Activated B cell treated with CpG ODN at 0.5 μM for 24 hours (primary cell): ENCODE data around the gene IGLON5. TPM values are rescaled to one million over a fixed set of nuclear protein-coding genes. Genes with fewer than 3 reads are reported as not detected.

ENCODE experiments used
- ATAC-seq: fragments of 200-7000 bp; cut with Tn5 transposase; one replicate; pipeline ENCODE4 v1.10.0; 2021; ENCODE audit warnings: low read depth, mild to moderate bottlenecking, moderate library complexity
- CTCF ChIA-PET: fragments of 350-600 bp; sonication (Branson Sonifier 250); formaldehyde crosslinking; loops from one replicate; lab custom pipeline; 2021; ENCODE audit warnings: antibody characterized with exemption; lab: Charles Lee
- POLR2A ChIA-PET: fragments of 350-600 bp; sonication (Branson Sonifier 250); formaldehyde crosslinking; loops from one replicate; lab custom pipeline; 2021; ENCODE audit warnings: antibody characterized with exemption; lab: Charles Lee
- DNase-seq: peaks from one replicate; pipeline ENCODE4 v3.0.0; 2022
- H3K27ac Mint-ChIP-seq: one replicate; pipeline ENCODE4 v1.8.0; 2020; ENCODE audit warnings: mixed read lengths
- H3K27me3 Mint-ChIP-seq: one replicate; pipeline ENCODE4 v1.8.0; 2021; ENCODE audit warnings: mixed read lengths
- H3K36me3 Mint-ChIP-seq: one replicate; pipeline ENCODE4 v1.8.0; 2021; ENCODE audit warnings: low read depth, mixed read lengths
- H3K4me1 Mint-ChIP-seq: one replicate; pipeline ENCODE4 v1.8.0; 2021; ENCODE audit warnings: mixed read lengths
- H3K4me3 Mint-ChIP-seq: one replicate; pipeline ENCODE4 v1.8.0; 2020; ENCODE audit warnings: mild to moderate bottlenecking, mixed read lengths
- H3K9me3 Mint-ChIP-seq: one replicate; pipeline ENCODE4 v1.8.0; 2020; ENCODE audit warnings: mixed read lengths
- intact Hi-C: fragments of 100-400 bp; cut with micrococcal nuclease; formaldehyde crosslinking; loops from one replicate; pipeline ENCODE4 v1.15.1; 2024
- total RNA-seq: library from RNA; stranded (reverse); gene quantifications from 2 replicates; pipeline ENCODE4 v1.2.3, GENCODE V29; 2022
- TF ChIP-seq, protein P1 (sequence below): fragments of 200-600 bp; IDR thresholded peaks from one replicate; pipeline ENCODE4 v1.8.0; 2022; ENCODE audit warnings: antibody characterized with exemption, mild to moderate bottlenecking

Gene IGLON5
- total RNA-seq, 1 donor from 2014 or later, result not detected

DNA sequence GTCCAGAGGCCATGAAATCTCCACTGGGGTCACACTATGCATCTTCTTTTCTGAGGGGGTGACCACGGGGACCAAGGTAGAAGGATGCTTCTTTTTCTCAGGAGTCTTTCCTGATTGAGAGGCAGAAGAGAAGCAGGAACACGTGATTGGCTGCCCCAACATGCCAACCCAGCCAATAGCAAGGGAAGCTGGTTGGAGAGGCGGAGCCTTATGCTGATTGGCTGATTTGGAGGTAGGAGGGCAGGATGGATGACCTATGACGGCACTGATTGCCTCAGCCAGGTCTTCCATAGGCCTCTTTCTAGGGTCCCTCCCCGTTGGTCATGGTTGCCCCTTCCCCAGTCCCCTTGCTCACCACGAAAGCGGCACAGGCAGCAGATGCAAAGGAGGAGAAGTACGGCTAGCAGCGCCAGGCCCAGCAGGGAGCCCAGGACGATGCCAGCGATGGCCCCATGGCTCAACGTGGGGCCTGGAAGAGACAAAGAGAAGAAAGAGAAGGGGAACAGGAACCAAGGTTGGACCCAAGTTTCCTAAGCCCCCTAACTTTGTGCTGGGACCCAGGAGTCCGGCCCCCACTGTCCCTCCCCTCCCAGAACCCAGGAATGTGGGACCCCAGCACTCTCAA lies 22.5 kb downstream of the IGLON5 start:
- ChIA-PET CTCF (no interaction called here), POLR2A (no interaction called here)
- no peak for ATAC-seq
- Mint-ChIP-seq H3K27me3 (peaks cover 10% of the 10 kb centered on the region), H3K4me3 (no peak overlapping the region), H3K9me3 (no peaks in the 10 kb centered on the region), H3K4me1 (peaks cover 5% of the 10 kb centered on the region), H3K36me3 (peaks cover 9% of the 10 kb centered on the region), H3K27ac (no peak overlapping the region)
- intact Hi-C loops, result no loop called here
- TF ChIP-seq, protein P1, sequence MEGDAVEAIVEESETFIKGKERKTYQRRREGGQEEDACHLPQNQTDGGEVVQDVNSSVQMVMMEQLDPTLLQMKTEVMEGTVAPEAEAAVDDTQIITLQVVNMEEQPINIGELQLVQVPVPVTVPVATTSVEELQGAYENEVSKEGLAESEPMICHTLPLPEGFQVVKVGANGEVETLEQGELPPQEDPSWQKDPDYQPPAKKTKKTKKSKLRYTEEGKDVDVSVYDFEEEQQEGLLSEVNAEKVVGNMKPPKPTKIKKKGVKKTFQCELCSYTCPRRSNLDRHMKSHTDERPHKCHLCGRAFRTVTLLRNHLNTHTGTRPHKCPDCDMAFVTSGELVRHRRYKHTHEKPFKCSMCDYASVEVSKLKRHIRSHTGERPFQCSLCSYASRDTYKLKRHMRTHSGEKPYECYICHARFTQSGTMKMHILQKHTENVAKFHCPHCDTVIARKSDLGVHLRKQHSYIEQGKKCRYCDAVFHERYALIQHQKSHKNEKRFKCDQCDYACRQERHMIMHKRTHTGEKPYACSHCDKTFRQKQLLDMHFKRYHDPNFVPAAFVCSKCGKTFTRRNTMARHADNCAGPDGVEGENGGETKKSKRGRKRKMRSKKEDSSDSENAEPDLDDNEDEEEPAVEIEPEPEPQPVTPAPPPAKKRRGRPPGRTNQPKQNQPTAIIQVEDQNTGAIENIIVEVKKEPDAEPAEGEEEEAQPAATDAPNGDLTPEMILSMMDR, result no peak
- DNase-seq, result no peak

DNA sequence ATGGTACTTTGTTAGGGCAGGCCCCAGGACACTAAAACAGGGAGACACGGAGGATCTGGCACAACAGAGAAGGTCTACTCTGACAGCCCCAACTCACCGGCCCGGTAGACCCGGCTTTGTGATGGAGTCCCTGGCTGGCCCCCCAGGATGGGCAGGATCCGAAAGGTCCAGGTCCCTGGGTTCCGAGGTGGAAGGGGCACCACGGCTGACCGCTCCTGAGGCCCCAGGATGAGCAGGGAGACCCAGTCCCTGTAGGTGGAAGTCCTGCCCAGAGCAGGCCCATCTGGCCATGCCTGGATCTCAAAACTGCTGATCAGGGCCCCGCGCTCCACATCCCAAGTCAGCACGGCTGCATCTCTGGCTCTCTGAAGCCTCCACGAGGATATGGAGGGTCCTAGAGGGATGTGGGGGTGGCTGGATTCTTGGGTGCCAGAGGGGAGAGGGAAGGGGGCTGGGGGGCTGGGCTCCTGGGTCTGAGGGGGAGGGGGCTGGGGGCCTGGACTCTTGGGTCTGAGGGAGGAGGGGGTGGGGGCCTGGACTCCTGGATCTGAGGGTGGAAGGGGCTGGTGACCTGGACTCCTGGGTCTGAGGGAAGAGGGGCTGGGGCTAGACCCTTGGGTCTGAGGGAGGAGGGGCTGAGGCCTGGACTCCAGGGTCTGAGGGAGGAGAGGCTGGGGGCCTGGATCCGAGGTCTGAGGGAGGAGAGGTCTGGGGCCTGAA lies 25.9 kb downstream of the IGLON5 start:
- POLR2A ChIA-PET, result no interaction called here
- no peaks in the 10 kb centered on the region for H3K9me3 Mint-ChIP-seq
- DNase-seq (no peak), ATAC-seq (no peak)
- no peaks in the 10 kb centered on the region for H3K36me3 Mint-ChIP-seq
- CTCF ChIA-PET, result interaction anchor here (0.7 to 2.9 kb wide), 6 partner anchors 71 to 324 kb away, joined by 5 to 17 read pairs (median 6); partner anchors contain the start of gene SIGLEC10
- TF ChIP-seq, protein P1, result no peak
- peaks cover 22% of the 10 kb centered on the region for H3K4me1 Mint-ChIP-seq
- no peaks in the 10 kb centered on the region for H3K27me3 Mint-ChIP-seq
- no peak overlapping the region for H3K4me3 Mint-ChIP-seq
- intact Hi-C loops, result loop anchor here (5.0 kb wide), 1 partner anchor 365 kb away; no protein-coding TSS in a partner anchor
- no peak overlapping the region for H3K27ac Mint-ChIP-seq

DNA sequence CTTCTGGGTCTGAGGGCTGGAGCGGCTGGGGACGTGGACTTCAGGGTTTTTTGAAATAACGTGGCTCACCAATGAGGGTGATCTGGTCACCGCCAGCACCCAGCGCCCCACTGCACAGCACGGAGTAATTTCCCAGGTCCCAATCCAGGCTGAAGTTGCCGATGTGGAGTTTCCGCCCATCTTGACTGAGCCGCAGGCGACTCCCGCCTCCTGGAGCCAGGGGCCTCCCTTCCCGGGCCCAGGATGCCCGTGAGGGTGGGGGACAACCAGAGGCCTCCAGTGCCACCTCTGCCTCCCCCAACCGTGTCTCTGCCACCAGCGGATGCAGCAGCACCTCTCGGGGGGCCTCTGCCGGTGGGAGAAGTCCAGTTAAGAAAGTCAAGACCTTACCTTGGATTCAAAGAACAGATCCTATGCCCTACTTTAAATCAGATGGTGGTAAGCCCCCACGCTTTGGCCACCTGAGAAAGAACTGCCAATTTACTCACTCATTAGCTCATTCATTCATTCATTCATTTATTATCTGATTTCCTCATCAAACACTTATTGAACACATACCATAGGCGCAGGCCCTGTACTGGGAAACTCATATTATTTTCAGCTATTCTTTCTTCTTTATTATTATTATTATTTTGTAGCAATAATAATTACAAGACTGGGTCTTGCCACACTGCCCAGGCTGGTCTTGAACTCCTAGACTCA lies 26.6 kb downstream of the IGLON5 start:
- ATAC-seq (no peak), DNase-seq (no peak)
- Mint-ChIP-seq H3K27me3 (no peaks in the 10 kb centered on the region), H3K36me3 (no peaks in the 10 kb centered on the region), H3K4me1 (peaks cover 29% of the 10 kb centered on the region), H3K9me3 (no peaks in the 10 kb centered on the region), H3K27ac (no peak overlapping the region), H3K4me3 (peak overlapping the region; percentile 91)
- intact Hi-C loops, result loop anchor here (1.0 to 5.0 kb wide), 7 partner anchors 69 to 441 kb away; no protein-coding TSS in a partner anchor
- ChIA-PET POLR2A (interaction anchor here (4.9 kb wide), 1 partner anchor 80 kb away, joined by 49 read pairs; the partner anchor contains the start of gene SIGLEC10), CTCF (interaction anchor here (0.7 to 2.9 kb wide), 10 partner anchors 57 to 323 kb away, joined by 3 to 17 read pairs (median 6); partner anchors contain the start of gene SIGLEC10)
- TF ChIP-seq, protein P1, result no peak

DNA sequence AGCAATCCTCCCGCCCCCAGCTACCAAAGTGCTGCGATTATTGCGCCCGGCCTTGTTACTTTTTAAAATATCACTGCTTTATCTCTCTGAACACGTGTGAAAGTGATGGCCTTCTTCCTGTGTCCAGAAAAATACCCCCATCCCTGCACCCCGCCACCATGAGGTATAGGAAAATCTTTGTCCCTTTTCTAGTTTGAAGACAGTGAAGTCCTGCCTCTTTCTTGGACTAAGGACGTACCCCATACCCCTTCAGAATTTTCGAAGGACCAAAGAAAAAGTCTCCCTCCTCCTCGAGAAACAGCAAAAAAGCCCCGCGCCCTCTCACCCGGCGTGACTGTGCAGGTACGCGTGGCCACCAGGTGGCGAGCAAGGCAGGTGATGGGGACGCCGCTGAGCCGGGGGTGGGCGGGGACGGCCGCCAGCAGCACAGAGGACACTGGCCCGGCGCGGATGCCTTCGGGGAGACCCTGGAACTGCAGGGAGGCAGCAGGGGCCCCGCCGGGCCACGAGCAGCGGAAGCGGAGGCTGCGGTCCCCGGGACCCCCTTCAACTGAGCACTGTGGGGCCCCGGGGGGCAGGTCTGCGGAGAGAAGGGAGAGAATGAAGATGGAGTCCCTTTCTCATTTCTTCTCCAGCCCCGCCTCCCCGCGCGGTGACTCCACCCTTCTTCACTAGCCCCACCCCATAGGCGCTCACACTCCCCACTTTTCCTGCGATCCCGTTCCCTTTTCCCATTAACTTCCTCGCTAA lies 27.3 kb downstream of the IGLON5 start:
- H3K9me3 Mint-ChIP-seq, result no peaks in the 10 kb centered on the region
- H3K4me3 Mint-ChIP-seq, result peak overlapping the region; percentile 91
- no peaks in the 10 kb centered on the region for H3K36me3 Mint-ChIP-seq
- intact Hi-C loops, result loop anchor here (1.0 to 5.0 kb wide), 13 partner anchors 29 to 440 kb away; partner anchors contain the start of gene SIGLEC10
- H3K27ac Mint-ChIP-seq, result peak overlapping the region; percentile 75
- CTCF ChIA-PET, result interaction anchor here (0.7 to 2.9 kb wide), 17 partner anchors 24 to 323 kb away, joined by 3 to 17 read pairs (median 5); partner anchors contain the start of genes ETFB and SIGLEC10
- DNase-seq (peak; percentile 83), ATAC-seq (peak; percentile 64)
- H3K27me3 Mint-ChIP-seq, result no peaks in the 10 kb centered on the region
- TF ChIP-seq, protein P1, result peak; percentile 41
- POLR2A ChIA-PET, result interaction anchor here (1.0 to 4.9 kb wide), 8 partner anchors 10 to 103 kb away, joined by 3 to 49 read pairs (median 6); partner anchors contain the start of genes ETFB, NKG7 and SIGLEC10
- peaks cover 36% of the 10 kb centered on the region for H3K4me1 Mint-ChIP-seq
